Measurements from ENCODE around the gene RBFOX1.

The RBFOX1 gene

DNA sequence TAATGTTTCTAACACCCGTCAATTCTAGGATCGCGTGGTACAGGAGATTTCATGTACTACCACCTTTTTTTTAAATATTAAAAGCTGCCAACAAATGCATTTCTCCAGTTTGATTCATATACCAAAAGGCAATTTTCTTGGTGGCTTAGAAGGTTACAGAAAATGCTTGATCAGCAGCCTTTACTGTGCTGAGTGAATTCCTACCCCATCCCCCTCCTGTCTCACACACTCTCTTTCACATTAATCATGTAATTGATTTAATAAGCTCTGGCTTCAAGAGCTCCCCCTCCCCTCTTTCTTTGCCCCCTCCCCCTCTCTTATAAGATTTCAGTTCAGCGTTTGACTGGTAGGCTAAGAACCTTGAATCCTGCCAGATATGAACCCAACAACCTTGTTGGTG lies 110.5 kb downstream of the RBFOX1 start:
- H3K4me3 ChIP-seq (replicated peaks; ENCODE audit: low read depth, low read length): no peak overlapping the region
- TF ChIP-seq, protein P1, sequence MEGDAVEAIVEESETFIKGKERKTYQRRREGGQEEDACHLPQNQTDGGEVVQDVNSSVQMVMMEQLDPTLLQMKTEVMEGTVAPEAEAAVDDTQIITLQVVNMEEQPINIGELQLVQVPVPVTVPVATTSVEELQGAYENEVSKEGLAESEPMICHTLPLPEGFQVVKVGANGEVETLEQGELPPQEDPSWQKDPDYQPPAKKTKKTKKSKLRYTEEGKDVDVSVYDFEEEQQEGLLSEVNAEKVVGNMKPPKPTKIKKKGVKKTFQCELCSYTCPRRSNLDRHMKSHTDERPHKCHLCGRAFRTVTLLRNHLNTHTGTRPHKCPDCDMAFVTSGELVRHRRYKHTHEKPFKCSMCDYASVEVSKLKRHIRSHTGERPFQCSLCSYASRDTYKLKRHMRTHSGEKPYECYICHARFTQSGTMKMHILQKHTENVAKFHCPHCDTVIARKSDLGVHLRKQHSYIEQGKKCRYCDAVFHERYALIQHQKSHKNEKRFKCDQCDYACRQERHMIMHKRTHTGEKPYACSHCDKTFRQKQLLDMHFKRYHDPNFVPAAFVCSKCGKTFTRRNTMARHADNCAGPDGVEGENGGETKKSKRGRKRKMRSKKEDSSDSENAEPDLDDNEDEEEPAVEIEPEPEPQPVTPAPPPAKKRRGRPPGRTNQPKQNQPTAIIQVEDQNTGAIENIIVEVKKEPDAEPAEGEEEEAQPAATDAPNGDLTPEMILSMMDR (IDR thresholded peaks at IDR 0.05; ENCODE audit: low read length, missing control alignments): no peak
- DNase-seq (ENCODE audit: low read depth): no peak

DNA sequence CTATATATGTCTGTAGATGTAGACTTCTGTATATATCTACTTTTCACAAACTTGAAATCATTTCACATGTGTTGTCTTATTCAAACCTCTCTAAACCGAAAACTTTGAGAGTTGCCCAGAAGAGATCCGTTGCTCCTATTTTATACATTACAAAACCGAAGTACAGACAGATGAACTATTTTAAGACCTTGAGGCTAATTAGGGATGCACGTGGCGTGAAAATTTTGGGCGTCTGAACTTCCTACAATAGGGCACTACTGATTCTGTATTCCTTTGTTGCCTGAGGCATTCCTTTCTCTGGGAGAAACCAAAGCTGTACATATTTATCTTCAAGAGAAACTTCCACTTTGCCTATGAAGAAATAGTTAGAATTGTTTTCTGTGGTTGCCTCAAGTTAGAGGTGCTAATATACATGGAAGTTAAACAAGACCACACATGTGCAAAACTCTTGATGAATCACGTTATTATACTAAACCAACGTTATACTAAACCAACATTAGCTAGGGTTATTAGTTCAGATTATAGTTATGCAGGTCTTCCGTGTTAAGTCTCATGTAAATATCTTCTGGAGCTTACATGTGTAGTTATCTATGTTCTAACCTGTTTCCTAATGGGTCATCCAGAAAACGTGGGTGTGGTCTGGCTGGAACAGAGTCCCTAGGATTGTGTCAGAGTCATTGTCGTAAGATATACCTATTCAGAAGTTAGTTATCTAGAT lies 111.2 kb downstream of the RBFOX1 start:
- TF ChIP-seq, protein P1 (IDR thresholded peaks at IDR 0.05; ENCODE audit: low read length, missing control alignments): no peak
- H3K4me3 ChIP-seq (replicated peaks; ENCODE audit: low read depth, low read length): no peak overlapping the region
- DNase-seq (ENCODE audit: low read depth): no peak

DNA sequence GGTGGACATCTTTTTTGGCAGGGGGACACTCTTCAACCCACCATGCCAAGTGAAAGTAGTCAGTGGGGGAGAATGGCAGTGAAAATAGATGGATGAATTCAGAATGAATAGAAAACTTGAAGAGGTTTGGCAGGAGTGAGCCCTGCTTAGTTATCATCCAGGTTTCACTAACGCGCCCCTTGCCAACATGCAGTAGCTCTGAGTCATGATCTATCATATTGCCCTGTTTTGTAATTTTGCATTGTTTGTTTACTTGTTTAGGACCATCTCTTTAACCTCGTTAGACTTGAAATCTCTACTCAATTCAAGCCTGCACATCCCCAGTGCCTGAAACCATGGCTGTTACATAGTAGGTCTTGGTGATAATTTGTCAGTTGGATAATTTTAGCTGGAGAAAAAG lies 116.7 kb downstream of the RBFOX1 start:
- no peak for DNase-seq (ENCODE audit: low read depth)
- TF ChIP-seq, protein P1 (IDR thresholded peaks at IDR 0.05; ENCODE audit: low read length, missing control alignments): no peak
- H3K4me3 ChIP-seq (replicated peaks; ENCODE audit: low read depth, low read length): no peak overlapping the region

DNA sequence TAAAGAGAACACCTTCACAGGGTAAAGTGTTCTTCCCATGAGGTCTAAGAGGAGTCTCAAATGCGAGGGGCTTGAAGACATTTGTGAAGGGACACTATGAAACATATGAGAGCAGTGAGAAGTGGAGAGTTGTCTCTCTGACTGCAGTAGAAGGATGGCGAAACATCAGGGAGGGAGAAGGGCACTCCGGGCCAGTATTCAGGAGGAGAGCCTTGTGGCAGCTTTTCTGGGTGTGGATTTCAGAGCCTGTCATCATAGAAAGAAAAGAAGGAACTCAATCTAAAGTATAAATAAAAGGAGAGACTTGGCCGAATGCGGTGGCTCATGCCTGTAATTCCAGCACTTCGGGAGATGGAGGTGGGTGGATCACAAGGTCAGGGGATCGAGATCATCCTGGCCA lies 117.2 kb downstream of the RBFOX1 start:
- no peak for DNase-seq (ENCODE audit: low read depth)
- no peak overlapping the region for H3K4me3 ChIP-seq (replicated peaks; ENCODE audit: low read depth, low read length)
- TF ChIP-seq, protein P1 (IDR thresholded peaks at IDR 0.05; ENCODE audit: low read length, missing control alignments): no peak

DNA sequence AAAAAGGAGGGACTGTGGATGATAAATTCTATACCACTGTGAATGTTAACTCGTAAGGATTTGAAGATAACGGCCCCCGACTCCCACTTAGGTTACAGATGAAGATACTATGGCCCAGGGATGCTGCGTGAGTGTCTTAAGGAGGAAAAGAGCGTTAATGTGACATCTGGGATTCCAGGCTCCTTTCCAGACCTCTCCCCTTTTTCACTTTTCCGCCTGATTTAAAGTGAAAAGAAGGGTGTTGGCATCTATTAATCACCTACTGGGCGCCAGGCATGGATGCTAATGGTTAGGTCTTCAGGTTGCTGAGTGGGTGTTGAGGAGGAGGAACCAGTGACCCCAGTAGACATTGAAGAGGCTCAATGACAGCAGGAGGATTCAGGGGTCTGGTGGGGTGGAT lies 117.8 kb downstream of the RBFOX1 start:
- DNase-seq (ENCODE audit: low read depth): no peak
- H3K4me3 ChIP-seq (replicated peaks; ENCODE audit: low read depth, low read length): no peak overlapping the region
- TF ChIP-seq, protein P1 (IDR thresholded peaks at IDR 0.05; ENCODE audit: low read length, missing control alignments): no peak

DNA sequence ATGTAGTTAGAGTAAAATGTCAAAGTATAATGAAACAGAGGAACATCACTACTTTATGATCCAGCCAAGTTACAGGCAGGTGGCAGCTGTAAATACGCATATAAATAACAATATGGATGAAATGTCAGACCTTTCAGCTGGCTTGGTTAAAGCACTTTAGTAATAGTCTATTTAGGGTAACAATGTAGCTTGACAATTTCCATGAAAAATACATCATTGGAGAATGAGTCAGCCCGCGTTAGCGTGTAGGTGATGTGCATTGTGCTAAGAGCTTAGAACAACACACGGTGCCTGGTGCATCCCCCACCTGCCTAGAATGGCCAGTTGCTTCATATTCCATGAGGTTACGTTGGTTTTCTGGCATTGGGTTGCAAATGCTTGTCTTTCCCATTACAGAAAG lies 119.4 kb downstream of the RBFOX1 start:
- TF ChIP-seq, protein P1 (IDR thresholded peaks at IDR 0.05; ENCODE audit: low read length, missing control alignments): no peak
- DNase-seq (ENCODE audit: low read depth): no peak
- no peak overlapping the region for H3K4me3 ChIP-seq (replicated peaks; ENCODE audit: low read depth, low read length)

DNA sequence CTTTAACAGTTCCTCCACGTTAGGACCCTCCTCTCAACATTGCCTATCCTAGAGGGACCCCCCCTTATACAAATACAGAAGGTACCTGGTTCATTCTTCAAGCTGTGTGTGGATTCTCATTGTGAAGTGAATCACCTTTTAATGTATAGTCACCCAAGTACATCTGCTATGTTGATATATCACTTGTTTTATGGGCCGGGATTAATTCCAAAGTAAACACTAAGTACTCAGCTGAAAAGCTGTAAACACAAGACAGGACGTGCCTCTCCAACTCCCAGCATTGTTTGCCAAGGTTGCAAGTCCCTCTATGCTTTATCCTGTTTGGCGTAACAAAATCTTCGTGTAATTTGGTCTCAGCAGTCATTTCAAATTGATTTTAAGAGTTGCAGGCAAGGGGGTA lies 123.6 kb downstream of the RBFOX1 start:
- H3K4me3 ChIP-seq (replicated peaks; ENCODE audit: low read depth, low read length): no peak overlapping the region
- TF ChIP-seq, protein P1 (IDR thresholded peaks at IDR 0.05; ENCODE audit: low read length, missing control alignments): no peak
- no peak for DNase-seq (ENCODE audit: low read depth)

All from fibroblast of pulmonary artery (primary cell).